HG03432 (cell line): ENCODE results near the gene SAMD5.

Experiments used
- ATAC-seq: cut with Tn5 transposase; IDR thresholded peaks from one replicate; pipeline ENCODE4 v1.9.1; 2021; ENCODE audit warnings: mild to moderate bottlenecking, moderate library complexity; ENCODE audit not compliant: unreplicated experiment

Gene SAMD5

GRCh38 chr6:147617366-147617765 lies 108.9 kb downstream of the SAMD5 start:
- no peak for ATAC-seq

- ATAC-seq = no peak
These were observed 110.0 kb downstream of the SAMD5 start for GRCh38 chr6:147618457-147618856.

- ATAC-seq = no peak
These were observed 110.4 kb downstream of the SAMD5 start for GRCh38 chr6:147618927-147619326.
